Lung (tissue), 12 donors: ENCODE measurements around the gene CDC42BPA. TPM values are rescaled to one million over a fixed set of nuclear protein-coding genes. Genes with fewer than 3 reads are reported as not detected.

ENCODE experiments used
- ATAC-seq: fragments of 200-7000 bp; cut with Tn5 transposase; one replicate; pipeline ENCODE4 v1.9.1; 2020; ENCODE audit warnings: moderate number of reproducible peaks; ENCODE audit not compliant: insufficient read depth, low FRiP score
- DNase-seq, 3 donors: peaks; one replicate each; pipeline ENCODE4 v3.0.0-alpha.2; 2013 to 2017
- H3K27ac ChIP-seq, 2 donors: one replicate each; pipeline ENCODE4 v1.5.1; 2013; ENCODE audit warnings: mild to moderate bottlenecking in 2 of 2, moderate library complexity in 2 of 2, control low read depth in 1 of 2, inconsistent platforms in 1 of 2, low read depth in 1 of 2, low read length in 1 of 2
- H3K27me3 ChIP-seq, 3 donors: one replicate each; pipeline ENCODE4 v1.5.1; 2013; ENCODE audit warnings: low read length in 2 of 3; ENCODE audit not compliant: control insufficient read depth in 3 of 3, insufficient read depth in 3 of 3
- H3K36me3 ChIP-seq, 4 donors: one replicate each; pipeline ENCODE4 v1.5.1; 2013; ENCODE audit warnings: low read length in 4 of 4, mild to moderate bottlenecking in 1 of 4, moderate library complexity in 1 of 4; ENCODE audit not compliant: control insufficient read depth in 4 of 4, insufficient read depth in 4 of 4
- H3K4me1 ChIP-seq, 5 donors: one replicate each; pipeline ENCODE4 v1.5.1; 2013; ENCODE audit warnings: low read length in 5 of 5, mild to moderate bottlenecking in 2 of 5, moderate library complexity in 1 of 5; ENCODE audit not compliant: control insufficient read depth in 5 of 5, insufficient read depth in 5 of 5
- H3K4me3 ChIP-seq: one replicate; pipeline ENCODE4 v1.5.1; 2013; ENCODE audit warnings: mild to moderate bottlenecking, control low read depth, moderate library complexity
- H3K9ac ChIP-seq, 2 donors: one replicate each; pipeline ENCODE4 v1.5.1; 2013; ENCODE audit warnings: low read length in 2 of 2, control low read depth in 1 of 2; ENCODE audit not compliant: insufficient read depth in 1 of 2
- H3K9me3 ChIP-seq, 4 donors: one replicate each; pipeline ENCODE4 v1.5.1; 2013; ENCODE audit warnings: low read length in 3 of 4, mild to moderate bottlenecking in 1 of 4, moderate library complexity in 1 of 4; ENCODE audit not compliant: control insufficient read depth in 4 of 4, insufficient read depth in 3 of 4
- WGBS, 2 donors: extraction: QIAGEN DNeasy Blood & Tissue Kit; methylation state at CpG; one replicate each; pipeline ENCODE4 v1.1.7; 2013; 5-methylcytosine and 5-hydroxymethylcytosine counted together
- polyA plus RNA-seq, 2 donors: library from polyadenylated mRNA; stranded (reverse); fragments of 200-250 nt; gene quantifications; one replicate each; pipeline ENCODE4 v1.2.1, GENCODE V29; 2013
- total RNA-seq, 2 donors: library from RNA; depleted of rRNA in 1 of 2; stranded (reverse); fragments of >200 nt in 1 of 2; gene quantifications; one replicate each; pipeline ENCODE4 v1.2.1, GENCODE V29; 2014 to 2021
- TF ChIP-seq, protein P1 (sequence below): IDR thresholded peaks from 2 replicates; pipeline ENCODE4 v1.5.1; 2012; ENCODE audit warnings: mild to moderate bottlenecking; ENCODE audit errors: control extremely low read depth, extremely low read depth
- donor health status: control.
- donor health status: control.
- donor health status: Bipolar disorder and iron deficiency.
- donor health status: healthy.
- donor health status: DM: yes; HTN: yes; CAD: no.

Gene CDC42BPA
- total and polyA plus RNA-seq, 4 donors: 6.4 to 97.4 (median 20.2) TPM

DNA sequence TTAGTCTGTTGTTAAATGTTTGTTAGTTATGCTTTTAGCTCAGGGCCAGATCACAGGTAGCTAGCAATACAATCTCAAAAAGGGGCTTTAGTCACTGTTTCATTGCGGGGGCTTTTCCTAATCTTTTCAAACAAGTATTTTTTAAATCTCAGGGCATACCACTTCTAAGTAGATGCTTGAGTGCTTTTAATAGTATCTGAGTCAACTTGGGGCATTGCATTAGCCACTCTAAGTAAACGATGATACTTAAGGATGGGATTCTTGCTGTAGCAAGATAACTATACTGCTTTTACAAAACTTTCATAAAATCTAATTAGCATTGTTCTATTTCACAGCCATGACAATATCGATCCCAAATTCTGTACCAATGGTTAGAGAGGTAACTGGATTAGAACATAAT lies 11.6 kb downstream of the CDC42BPA start:
- Histone ChIP-seq H3K4me3 (no peak overlapping the region), H3K9ac (no peak overlapping the region), H3K36me3 (no peaks in the 10 kb centered on the region), H3K27ac (no peak overlapping the region), H3K9me3 (no peaks in the 10 kb centered on the region), H3K4me1 (peaks cover 0 to 12% (median 0%) of the 10 kb centered on the region in 5 donors), H3K27me3 (no peaks in the 10 kb centered on the region)
- no peak for DNase-seq
- TF ChIP-seq, protein P1, sequence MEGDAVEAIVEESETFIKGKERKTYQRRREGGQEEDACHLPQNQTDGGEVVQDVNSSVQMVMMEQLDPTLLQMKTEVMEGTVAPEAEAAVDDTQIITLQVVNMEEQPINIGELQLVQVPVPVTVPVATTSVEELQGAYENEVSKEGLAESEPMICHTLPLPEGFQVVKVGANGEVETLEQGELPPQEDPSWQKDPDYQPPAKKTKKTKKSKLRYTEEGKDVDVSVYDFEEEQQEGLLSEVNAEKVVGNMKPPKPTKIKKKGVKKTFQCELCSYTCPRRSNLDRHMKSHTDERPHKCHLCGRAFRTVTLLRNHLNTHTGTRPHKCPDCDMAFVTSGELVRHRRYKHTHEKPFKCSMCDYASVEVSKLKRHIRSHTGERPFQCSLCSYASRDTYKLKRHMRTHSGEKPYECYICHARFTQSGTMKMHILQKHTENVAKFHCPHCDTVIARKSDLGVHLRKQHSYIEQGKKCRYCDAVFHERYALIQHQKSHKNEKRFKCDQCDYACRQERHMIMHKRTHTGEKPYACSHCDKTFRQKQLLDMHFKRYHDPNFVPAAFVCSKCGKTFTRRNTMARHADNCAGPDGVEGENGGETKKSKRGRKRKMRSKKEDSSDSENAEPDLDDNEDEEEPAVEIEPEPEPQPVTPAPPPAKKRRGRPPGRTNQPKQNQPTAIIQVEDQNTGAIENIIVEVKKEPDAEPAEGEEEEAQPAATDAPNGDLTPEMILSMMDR: no peak
- WGBS, 2 donors: 83 to 89% methylated on average over 3 of the region's 3 CpGs
- no peak for ATAC-seq

DNA sequence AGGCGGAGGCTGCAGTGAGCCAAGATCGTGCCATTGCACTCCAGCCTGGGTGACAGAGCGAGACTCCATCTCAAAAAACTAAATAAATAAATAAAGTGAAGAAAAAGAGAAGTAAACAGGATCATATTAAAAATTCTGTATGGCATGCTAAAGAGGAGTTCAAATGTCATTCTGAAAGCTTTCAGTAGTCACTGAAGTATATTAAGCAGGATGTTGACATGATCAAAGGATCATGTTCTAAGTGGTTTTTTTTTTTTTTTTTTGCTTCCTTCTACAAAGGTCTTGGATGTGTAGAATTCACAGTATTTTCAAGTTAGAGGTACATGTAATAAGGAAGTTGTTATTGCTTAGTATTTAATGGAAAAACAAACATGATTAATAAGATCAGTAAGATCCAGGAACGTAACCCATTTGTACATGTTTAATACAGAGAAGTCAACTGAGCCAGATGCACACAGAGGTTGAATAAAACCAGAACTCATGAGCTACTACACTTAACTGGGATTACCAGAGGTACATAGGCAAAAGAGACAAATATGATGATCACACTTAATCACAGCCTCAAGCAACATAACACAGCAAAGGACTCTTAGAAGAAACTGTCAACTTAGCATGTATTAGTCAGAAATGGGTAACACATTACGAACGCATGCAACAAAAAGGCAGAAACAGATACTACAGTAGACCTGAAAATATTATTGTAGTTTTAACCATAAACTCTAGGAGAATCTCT lies 12.2 kb downstream of the CDC42BPA start:
- Histone ChIP-seq H3K36me3 (no peaks in the 10 kb centered on the region), H3K27me3 (no peaks in the 10 kb centered on the region), H3K9me3 (no peaks in the 10 kb centered on the region), H3K4me3 (no peak overlapping the region), H3K27ac (no peak overlapping the region), H3K4me1 (peaks cover 0 to 12% (median 0%) of the 10 kb centered on the region in 5 donors), H3K9ac (no peak overlapping the region)
- ATAC-seq: no peak
- TF ChIP-seq, protein P1: no peak
- no peak for DNase-seq
- 90 to 94% methylated on average over 6 of the region's 6 CpGs for WGBS, 2 donors

DNA sequence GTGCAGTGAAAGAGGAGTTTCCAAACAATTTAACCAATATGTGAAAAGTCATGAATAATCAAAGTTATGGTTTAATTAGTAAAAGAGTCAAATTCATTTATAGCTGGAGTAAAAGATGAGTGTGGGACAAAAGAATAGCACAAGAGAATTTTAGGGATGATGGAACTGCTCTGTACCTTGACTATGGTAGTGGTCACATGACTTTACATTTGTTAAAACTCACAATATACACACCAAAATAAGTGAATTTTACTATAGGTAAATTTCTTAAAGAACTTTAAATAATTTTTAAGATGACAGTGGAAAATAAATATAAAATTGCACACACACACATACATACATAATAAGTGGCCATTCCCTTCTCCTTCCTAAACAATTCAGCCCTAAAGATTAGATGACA lies 13.6 kb downstream of the CDC42BPA start:
- DNase-seq (no peak), ATAC-seq (no peak)
- no peak overlapping the region for H3K27ac ChIP-seq
- no peaks in the 10 kb centered on the region for H3K9me3 ChIP-seq
- H3K9ac ChIP-seq: no peak overlapping the region
- TF ChIP-seq, protein P1: no peak
- H3K27me3 ChIP-seq: no peaks in the 10 kb centered on the region
- H3K4me1 ChIP-seq: peaks cover 0 to 6% (median 3%) of the 10 kb centered on the region in 5 donors
- H3K4me3 ChIP-seq: no peak overlapping the region
- H3K36me3 ChIP-seq: no peaks in the 10 kb centered on the region

DNA sequence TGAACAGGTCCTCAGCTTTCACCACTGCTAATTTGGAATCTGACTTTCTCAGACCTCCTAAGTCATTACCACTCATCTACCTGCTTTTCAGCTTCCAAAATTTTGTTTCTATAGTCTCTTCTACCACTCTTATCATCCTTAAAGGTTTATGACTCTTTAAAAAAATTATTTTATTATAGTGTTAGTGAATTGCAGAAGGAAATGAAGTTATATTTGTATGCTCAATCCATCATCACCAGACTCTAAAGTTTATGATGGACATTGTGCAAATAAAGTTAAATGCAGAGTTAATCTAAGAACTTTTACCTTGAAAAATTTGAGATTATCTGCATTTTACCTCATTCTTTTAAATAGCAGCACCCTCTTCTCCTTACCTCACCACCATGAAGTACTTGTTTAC lies 14.6 kb downstream of the CDC42BPA start:
- ATAC-seq: no peak
- no peak overlapping the region for H3K27ac ChIP-seq
- H3K9me3 ChIP-seq: no peaks in the 10 kb centered on the region
- no peaks in the 10 kb centered on the region for H3K27me3 ChIP-seq
- H3K36me3 ChIP-seq: no peaks in the 10 kb centered on the region
- no peak overlapping the region for H3K9ac ChIP-seq
- DNase-seq: no peak
- peaks cover 0 to 12% (median 2%) of the 10 kb centered on the region in 5 donors for H3K4me1 ChIP-seq
- TF ChIP-seq, protein P1: no peak
- H3K4me3 ChIP-seq: no peak overlapping the region
